GM18520 (cell line): ENCODE data around the gene RAB31.

ENCODE experiments used
- ATAC-seq: cut with Tn5 transposase; IDR thresholded peaks from one replicate; pipeline ENCODE4 v1.9.1; 2021; ENCODE audit not compliant: unreplicated experiment

The RAB31 gene

DNA sequence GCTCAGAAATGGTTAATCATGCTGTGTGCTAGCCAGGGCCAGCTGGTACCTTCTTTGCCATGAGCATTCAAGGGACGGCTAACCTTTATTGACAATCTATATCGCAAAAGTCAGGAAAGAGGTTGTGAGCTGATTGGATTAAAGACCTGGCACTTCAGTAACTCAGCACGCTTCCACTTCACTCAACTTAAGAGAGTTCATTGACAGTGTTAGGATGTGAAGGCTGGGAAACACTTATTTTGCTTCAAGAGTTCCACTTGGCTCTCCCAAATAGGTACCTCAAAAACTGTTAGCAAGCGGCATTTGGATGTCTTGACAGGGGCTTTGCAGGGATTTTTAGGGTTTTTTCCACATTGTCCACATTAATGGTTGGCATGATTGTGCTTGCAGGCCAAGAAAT lies 152.6 kb downstream of the RAB31 start:
- ATAC-seq: no peak

DNA sequence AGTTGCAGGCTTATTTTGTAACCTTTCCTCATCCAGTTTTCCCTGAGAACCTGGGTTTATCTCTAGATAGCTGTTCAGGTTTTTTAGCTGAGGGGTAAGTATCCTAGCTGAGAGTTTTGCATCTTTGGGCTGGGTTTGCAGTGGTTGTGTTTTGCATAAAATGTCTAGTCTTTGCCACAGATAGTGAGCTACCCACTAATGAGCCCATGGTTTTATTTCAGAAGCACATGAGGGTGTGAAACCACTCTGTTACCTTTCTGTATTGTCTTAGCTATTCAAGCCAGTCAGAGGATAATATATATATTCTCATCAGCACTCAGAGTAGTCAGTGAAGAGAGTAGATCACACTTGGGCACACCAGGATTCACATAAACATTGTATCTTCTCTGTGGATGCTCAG lies 153.1 kb downstream of the RAB31 start:
- ATAC-seq: peak; percentile 88

DNA sequence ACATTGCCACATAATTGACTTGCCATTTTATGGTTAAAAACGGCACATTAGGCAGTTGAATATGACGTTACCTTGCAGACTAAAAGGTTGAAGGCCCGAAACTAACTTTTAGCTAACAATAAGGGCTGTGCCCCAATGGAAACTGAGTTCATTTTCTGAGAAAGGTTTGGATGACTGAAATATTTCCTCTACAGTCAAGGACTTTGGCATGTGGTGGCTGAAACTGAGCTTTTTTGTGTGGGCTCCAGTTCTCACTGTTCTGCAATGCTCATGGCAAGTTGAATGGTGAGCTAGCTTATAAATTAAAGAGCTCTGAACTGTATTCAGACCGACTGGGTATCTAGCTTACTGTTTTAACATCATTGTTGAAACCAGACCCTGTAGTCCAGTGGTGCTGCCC lies 153.8 kb downstream of the RAB31 start:
- ATAC-seq: peak; percentile 32

DNA sequence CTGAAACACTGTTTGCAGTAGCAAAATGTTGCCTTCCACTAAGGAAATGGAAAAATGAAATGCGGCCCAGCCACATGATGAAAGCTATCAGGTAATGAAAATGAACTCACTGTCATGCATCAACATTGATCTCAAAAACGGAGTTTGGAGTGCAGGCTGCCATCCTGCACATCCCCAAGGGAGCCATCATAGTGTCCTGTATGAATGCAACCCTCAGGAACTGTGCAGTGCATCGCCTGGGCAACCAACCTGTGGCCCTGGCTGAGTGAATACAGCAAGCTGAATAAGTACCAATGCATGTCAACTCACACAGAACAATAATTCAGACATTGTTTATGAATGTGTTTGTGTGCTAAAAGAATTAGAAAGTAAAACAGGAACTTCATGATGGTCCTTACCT lies 154.6 kb downstream of the RAB31 start:
- ATAC-seq: no peak

DNA sequence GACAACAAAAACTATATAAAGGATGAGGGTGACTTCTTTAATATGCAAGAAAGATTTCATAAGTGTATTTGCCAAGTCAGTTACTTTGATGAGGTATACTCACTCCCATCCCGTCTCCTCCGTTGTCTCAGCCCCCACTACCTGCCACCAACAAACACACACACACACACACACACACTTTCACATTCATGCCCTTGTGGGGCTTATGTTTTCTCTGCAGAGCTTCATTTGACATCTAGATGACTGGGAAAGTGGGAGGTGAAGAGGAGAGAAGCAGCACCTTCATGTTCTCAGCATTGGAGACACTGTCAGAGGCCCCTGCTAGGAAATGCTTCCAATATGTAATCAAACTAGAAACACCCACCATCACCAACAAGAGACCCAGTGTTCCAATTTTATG lies 155.2 kb downstream of the RAB31 start:
- no peak for ATAC-seq

DNA sequence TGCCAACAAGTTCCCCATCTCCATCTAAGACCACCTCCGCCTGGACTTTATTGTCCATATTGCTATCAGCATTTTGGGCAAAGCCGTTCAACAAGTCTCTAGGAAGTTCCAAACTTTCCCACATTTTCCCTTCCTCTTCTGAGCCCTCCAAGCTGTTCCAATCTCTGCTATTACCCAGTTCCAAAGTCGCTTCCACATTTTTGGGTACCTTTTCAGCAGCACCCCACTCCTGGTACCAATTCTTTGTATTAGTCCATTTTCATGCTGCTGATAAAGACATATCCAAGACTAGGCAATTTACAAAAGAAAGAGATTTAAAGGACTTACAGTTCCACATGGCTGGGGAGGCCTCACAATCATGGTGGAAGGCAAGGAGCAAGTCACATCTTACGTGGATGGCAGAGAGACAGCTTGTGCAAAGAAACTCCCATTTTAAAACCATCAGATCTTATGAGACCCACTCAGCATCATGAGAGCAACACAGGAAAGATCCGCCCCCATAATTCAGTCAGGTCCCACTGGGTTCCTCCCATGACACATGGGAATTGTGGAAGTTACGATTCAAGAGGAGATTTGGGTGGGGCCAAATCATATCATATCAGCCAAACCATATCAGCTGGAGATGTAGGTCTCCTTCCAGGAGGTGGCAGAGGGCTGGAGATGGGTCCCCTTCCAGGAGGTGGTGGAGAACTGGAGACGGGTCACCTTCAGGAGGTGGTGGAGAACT lies 157.8 kb downstream of the RAB31 start:
- no peak for ATAC-seq

DNA sequence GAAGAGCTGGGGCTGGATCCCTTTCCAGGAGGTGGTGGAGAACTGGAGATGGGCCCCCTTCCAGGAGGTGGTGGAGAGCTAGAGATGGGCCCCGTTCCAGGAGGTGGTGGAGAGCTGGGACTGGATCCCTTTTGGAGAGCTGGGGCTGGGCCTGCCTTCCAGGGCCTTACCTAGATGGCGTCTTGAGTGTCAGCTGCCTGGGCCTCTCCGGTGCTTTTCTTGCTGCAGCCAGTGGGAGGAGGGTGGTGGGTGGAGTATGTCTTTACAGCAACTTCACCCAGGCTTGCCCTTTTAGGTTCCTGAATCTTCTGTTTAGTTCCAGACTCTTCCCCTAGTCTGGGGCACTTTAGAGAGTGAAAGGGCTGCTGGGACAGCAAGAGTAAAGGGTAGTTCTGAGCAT lies 158.5 kb downstream of the RAB31 start:
- no peak for ATAC-seq

DNA sequence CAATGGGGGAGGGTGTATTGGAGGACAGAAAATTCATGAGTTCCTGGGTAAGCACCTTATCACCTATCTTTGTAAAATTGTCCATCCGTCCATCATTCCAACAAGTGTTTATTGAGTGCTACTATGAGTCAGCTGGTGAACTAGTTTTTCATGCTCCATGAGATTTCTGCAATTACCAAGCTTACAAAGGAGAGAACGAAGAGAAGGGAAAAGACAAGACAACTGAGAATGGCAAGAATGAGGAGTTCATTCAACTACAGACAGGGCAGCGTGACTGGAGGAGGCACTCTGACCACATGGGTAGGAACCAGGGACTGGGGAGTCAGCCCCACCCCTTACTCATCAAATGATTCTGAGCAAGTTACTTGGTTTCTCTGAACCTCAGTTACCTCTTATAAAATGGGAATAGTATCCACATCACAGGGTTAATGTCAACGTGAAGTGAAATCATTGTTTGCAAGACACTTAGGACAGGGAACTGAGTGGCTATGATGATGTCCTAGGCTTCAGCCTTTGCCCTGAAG lies 159.0 kb downstream of the RAB31 start:
- no peak for ATAC-seq

DNA sequence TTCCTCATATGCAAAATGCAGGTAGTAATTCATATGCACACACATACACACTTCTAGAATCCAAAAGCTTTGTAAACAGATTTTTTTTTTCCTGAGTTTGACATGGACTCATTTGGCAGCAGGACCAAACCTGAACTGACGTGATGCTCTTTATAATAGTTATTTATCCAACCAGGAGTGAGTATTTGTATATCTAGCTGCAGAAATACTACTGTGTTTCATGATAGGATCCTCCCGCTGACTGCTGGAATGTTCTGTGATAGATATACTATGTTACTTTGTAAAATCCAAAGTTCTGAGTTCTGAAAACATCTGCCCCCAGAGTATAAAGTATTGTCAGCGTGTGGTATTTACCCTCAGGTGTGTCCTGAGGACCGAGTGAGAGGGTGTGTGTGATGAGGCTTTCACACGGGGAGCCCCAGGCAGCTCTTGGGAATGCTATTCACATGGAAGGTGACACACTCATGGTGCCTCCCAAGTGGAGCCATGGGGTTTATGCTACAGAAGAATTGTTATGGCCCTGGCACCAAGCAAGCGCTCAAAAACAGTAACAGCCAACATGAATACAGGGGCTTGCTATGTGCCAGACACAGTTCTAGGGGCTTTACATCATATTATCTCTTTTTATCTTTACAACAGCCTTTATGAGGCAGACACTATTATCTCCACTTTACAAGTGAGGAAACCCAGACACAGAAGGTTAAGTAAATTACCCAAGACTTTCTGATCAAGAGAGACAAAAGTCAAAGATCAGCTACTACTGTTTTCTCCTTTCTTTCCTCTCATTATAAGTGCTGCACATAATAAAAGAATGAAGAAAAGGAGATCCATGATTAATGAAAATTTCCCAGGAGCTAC lies 161.0 kb downstream of the RAB31 start:
- no peak for ATAC-seq

DNA sequence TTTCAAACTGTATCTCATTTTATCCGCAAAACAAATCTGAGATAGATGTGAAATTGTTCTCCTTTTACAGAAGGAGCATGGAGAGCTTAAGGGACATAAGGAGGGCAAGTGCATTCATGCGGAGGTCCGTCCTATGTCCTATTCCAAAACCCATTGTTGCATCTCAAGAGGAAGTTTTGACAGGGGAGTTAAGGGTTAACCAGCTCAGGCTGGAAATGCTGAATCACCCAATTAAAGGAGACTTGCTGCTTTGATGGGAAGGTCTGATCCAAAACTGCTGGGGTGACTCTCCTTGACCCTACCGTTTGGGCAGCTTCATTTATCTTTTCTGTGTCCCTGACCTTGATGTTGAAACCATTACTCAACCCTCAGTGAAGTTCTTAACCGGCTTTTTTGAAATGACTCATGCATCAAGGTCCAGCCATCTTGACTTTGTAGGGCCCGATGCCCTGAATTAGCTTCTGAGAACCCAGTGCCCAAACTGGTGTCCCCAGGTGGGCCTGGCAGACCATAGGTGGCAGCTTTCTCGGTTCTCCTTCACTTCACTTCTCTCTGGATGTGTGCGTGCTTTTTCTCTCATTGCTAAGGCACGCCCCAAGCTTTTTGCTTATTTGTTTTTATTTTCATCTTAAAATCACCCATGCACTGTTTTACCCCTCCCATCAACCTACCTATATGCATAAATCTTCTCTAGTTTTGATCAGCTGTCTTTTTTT lies 161.8 kb downstream of the RAB31 start:
- ATAC-seq: peak; percentile 67

DNA sequence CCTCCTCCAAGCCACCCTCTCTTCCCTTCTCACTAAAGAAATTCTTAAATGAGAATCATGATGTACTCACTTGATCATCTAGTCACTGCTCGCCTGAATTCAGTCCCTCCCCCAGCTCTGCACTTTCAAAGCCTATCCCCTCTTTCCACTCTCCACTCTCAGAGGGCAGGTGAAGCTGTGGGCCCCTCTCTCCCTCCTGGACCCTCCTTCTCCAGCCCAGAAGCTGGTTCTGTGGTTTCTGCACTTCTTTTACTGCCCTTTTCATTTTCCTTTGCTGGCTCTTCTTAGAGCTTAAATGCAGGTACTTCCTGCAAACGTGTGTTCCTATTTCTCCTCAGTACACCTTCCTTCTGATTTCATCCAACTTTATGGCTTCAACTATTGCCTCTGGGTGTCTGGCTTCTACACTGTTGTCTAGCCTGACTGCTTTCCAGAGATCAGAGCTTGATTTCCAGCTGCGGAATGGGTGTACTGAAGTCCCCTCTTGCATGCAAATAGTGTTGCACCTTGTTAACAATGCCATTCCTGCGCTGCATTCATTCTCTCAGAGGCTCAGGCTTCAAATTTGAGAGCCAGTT lies 162.4 kb downstream of the RAB31 start:
- no peak for ATAC-seq

DNA sequence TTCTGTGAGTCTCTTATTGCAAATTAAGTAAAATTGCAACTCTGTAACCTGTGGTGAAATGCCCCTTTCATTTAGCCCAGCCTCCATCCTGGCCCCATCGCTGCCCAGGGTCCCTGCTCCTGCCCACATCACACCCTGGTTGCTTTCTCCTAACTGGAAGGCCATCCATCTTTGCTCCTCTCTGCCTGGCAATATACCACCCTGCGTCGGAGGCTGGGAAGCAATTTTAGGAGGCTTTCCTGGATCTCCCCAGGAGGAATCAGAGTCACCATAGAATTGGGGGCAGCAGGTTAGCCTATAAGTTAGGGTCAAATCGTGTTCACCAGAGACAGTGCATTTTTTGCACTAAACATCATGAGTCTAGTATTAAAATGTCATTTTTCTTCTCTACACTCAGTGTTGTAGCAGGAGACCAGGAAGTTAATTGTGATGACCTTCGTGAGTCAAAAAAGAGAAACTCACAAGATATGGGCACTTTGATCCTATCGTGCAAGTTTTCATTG lies 163.2 kb downstream of the RAB31 start:
- ATAC-seq: no peak

DNA sequence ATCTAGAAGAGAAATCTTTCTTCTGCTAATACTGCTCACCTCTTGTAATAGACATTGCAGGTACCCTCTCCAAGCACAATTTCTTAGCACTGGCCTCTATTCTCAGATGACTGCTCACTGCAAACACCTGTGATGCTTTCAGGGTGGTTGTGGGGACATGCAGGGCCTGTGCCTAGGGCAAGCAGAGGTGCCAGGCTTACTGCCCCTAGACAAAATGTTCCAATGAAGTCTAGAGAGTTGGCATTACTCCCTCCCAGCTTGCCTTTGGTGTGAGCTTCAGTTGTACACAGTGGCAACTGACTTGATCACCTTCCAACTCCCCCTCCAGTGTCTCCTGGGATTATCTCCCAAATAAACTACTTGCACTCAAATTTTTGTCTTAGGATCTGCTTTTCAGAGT lies 164.7 kb downstream of the RAB31 start:
- no peak for ATAC-seq

DNA sequence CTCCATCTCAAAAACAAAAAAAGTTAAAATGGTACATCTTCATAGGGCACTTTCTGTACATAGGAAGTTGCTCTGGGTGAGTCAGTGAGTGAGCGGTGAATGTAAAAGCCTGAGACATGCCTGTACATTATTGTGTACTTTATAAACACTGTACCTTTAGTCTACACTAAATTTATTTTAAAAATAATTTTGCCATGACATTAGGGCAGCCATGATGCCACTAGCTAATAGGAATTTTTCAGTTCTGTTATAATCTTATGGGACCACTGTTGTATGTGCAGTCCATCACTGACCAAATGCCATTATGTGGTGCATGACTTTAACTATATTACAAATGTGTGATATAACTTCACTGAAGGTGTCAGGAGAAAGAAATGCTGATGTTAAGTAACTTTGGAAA lies 166.6 kb downstream of the RAB31 start:
- no peak for ATAC-seq

DNA sequence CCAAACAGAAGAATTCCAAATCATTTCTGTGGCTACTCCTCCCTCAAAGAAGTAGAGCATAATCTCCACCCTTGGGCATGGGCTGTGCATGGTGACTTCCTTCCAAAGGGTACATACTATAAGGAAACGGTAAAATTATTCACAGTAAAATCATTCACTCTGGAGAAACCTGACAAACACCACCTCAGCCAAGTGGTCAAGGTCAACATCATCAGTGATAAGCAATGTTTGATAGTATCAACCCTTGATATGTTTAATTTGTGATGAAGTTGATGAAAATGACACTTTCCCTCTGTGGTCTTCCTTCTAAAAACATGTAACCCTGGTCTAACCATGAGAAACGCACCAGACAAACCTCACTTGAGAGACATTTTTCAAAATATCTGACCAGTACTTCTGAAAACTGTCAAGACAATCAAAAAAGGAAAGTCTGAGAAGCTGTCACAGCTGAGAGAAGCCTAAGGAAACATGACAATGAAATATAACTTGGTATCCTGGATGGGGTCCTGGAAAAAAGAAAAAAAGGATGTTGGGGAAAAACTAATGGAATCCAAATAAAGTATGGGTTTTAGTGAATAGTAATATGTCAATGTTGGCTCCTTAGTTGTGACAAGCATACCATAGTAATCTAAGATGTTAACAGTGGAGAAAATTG lies 168.2 kb downstream of the RAB31 start:
- ATAC-seq: no peak

DNA sequence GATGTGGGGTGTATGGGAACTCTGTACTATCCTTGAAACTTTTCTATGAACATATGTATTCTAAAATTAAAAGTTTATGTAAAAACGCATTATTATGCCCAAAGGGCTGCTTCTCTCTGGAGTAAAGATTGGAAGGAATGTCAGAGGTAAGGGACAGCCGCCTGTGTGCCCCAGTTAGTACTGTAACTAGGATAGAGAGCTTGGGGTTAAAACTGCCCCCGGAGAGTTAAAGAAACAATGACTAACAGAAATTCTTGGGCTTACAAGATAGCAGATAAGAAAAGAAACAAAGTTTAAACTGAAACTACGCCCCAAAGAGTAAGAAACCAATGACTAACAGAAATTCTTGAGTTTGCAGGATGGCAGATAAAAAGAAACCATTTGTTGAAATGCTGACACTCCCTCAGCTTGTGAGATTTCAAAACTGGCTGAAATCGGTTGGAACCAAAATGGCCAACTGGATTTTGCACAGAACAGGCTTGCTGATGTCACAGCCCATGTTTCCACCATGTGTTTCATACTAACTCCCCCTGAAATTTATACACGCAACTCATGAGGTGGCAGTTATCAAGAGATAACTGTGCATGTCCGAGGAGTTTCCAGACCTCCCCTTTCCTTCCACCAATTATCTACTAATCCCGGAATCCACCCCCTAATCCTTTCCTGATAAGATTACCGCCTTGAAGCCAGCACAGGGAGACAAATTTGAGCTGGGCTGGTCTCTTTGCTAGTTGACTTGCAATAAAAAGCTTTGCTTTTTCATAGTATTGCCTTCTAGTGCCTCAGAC lies 169.0 kb downstream of the RAB31 start:
- no peak for ATAC-seq

DNA sequence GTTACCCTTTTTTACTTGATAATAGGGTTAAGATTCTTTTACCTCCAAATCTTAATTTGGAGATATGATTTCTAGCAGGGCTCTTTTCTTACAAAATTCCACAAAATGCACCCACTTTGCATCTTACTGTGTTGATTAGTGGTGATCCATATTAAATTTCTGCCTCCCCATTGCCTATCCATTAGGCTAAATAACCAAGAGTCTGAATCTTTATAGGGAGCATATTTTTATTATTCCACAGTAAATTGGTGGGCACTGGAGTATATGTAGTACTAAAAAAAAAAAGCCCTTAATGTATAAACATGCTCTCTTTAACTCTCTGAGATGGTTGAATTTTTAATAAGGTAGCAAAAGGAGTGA lies 169.5 kb downstream of the RAB31 start:
- no peak for ATAC-seq

DNA sequence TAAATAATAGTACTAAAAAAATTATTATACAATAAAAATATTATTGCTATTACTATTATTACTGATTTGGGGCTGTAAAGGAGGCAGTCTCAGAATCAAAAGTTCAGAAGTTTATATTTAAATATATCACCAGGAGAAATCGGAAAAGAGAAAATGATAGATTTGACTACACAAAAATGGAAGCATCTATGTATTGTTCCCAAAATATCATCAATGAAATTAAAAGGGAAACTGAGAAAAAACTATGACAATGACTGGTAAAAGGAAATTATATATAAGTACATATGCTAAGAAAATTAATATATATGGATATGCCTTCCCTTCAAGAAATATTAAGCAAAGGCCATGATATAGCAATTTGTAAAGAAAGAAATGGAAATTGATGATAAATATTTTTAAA lies 170.0 kb downstream of the RAB31 start:
- ATAC-seq: no peak

DNA sequence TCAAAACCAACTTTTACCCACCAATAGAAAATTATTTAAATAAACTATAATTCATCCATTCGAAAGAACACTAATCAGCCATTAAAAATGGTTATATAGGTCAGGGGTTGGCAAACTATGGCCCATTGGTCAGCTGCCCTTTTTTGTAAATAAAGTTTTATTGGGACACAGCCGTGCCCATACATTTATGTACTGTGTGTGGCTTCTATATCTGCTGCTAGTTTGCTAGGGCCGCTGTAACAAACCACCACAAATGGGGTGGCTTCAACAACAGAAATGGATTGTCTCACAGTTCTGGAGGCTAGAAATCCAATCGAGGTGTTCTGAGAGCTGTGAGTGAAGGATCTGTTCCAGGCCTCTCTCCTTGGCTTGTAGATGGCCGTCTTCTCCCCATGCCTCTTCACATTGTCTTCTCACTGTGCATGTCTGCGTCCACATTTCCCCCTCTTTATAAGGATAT lies 170.7 kb downstream of the RAB31 start:
- ATAC-seq: no peak

DNA sequence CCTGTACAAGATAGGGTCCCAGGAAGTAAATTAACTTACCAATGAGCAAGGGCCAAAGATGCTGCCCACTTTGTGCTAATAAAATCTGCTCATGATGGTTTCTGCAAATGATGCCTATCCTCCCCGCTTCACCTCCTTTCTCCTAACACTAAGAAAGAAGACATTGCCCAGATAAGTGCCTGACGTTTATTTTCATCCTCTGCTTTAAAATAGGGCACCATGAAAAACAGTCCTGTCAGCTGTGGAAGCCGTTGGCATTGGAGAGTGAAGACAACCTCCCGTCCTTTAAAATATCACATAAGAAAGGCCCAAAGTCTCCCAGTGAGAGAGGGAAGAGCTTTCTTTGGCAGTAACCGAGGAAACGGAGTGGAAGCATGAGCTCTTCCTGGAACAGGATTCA lies 176.0 kb downstream of the RAB31 start:
- ATAC-seq: no peak
